Left cardiac atrium (tissue), 4 donors: ENCODE measurements around the gene IKBKG. TPM values are rescaled to one million over a fixed set of nuclear protein-coding genes. Genes with fewer than 3 reads are reported as not detected.
"Not testable (repeated sequence)": the region's sequence is repeated elsewhere in the genome, so short reads cannot be mapped to it uniquely, and the experiment has no call there.

Source experiments
- ATAC-seq, 2 donors: fragments of 200-7000 bp; cut with Tn5 transposase; one replicate each; pipeline ENCODE4 v1.9.1; 2020; ENCODE audit warnings: mild to moderate bottlenecking in 2 of 2, moderate library complexity in 2 of 2
- DNase-seq: peaks from one replicate; pipeline ENCODE4 v3.0.0-alpha.2; 2020
- intact Hi-C, 2 donors: fragments of 100-400 bp; cut with DNase I; formaldehyde crosslinking; loops; one replicate each; pipeline versions ENCODE4 v1.14.1 to v1.15.1; 2022 to 2023
- long read RNA-seq: library from polyadenylated mRNA; unstranded; transcript quantifications from one replicate; pipeline ENCODE4 v2.0.0, GENCODE V29; 2021
- total RNA-seq, 2 donors: library from RNA; stranded (reverse); fragmentation: NEBNext Ultra II Directional; extraction: Animal tissue kit (Norgen Biotek cat#: 25700); gene quantifications; one replicate each; pipeline ENCODE4 v1.2.1, GENCODE V29; 2021
- donor health status: DM: no; HTN: yes; CAD: no.
- donor health status: DM: no; HTN: yes; CAD: no; lungs with severe emphysema.
- donor health status: DM: yes; HTN: yes; CAD: no.
- donor health status: Dilated cardiomyopathy.

Gene IKBKG, protein sequence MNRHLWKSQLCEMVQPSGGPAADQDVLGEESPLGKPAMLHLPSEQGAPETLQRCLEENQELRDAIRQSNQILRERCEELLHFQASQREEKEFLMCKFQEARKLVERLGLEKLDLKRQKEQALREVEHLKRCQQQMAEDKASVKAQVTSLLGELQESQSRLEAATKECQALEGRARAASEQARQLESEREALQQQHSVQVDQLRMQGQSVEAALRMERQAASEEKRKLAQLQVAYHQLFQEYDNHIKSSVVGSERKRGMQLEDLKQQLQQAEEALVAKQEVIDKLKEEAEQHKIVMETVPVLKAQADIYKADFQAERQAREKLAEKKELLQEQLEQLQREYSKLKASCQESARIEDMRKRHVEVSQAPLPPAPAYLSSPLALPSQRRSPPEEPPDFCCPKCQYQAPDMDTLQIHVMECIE
- total RNA-seq, result 10 to 100 TPM; 17.1 to 21.1 TPM
- long read RNA-seq, transcript IKBKG-206 (10 exons, 2,299 nt), result major isoform, 12 of 20 reads
- long read RNA-seq, partial matches to known transcripts, result 3 of 20 reads
- long read RNA-seq, other reads (novel, unspliced or antisense), result 3 of 20 reads

DNA sequence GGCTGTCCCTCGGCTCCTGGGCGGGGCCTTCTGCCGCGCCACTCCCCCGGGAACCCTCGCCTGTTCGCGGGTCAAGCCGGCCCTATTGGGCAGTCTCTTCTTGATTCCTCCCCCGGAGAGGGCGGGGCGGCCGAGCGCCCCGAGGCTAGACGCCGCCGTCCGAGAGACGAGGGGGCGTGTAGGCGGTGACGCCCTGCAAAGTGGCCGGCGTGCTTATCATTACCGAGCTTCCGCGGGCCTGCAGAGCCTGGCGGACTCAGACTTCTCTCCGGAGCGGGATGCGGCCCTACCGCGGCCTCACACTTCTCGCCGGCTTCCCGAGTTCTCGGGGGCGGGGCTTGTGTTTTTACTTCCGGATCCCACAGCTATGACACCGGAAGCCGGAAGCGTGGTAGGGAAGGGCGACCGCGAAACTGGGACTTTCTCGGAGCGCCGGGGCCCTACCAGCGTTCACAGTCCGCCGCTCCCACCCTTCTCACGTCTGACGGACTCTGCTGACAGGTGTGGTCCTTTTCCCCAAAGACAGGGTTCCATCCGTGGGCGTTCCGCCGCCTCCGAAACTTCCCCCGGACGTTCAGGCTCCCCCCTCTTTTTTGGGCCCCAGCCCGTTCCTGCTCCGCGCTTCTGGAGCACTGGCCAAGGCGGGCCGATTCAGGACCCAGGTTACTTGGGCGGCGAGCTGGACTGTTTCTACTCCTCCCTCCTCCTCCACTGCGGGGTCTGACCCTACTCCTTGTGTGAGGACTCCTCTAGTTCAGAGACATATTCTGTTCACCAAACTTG is at the start of gene IKBKG:
Gene IKBKG, plus strand, starts transcription at position 376 of the 783 bp plus-strand sequence. CDS start 4,383 bp downstream, outside the sequence.
- peak; percentile 89 for DNase-seq
- ATAC-seq, result peak; percentile 93 to 96
- intact Hi-C loops, result no loop called here

DNA sequence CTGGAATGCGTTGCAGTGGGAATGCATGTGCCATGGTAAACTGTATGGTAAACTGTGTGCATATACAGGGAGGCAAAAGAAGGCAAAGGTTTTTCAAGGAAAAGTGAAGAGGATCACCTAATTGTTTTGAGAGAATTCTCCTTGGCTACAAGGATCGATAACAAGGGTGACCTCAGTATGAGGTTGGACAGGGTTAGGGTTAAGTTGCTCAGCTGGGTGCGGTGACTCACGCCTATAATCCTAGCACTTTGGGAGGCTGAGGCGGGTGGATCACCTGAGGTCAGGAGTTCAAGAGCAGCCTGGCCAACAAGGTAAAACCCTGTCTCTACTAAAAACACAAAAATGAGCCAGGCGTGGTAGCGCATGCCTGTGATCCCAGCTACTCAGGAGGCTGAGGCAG is 46.0 kb upstream of the IKBKG start:
- ATAC-seq, intact Hi-C loops, DNase-seq: not testable (repeated sequence)

DNA sequence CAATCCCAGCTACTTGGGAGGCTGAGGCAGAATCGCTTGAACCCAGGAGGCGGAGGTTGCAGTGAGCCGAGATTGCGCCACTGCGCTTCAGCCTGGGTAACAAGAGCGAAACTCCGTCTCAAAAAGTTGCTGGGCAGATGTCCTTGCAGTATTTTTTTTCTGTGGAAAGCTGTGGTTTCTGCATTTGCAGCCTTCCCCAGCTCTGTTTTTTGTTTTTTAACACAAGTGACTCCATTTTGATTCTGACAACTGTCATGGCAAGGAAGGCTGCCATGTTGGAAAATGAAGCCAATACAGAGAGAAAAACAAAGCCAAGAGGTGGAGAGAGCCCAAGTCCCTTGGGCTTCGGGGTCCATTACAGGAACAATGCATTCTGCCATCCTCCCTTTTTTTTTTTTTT is 45.3 kb upstream of the IKBKG start:
- ATAC-seq (no peak), DNase-seq (no peak)
- intact Hi-C loops, result no loop called here

DNA sequence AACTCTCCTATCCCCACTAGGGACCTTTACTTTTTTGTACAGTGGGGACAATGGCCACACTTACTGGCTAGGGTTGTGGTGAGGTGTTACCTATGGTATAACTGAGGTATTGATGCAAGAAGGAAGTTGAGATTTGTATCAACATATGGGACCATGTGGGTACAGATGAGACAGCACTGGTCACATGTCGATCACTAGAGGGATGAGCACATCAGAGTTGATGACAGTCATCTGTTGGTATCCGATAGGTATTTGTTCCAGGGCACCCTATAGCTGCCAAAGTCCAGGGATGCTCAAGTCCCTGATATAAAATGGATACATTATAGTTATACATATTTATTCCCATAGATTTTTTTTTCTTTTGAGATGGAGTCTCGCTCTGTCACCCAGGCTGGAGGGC is 44.4 kb upstream of the IKBKG start:
- DNase-seq, result no peak
- intact Hi-C loops, result no loop called here
- ATAC-seq, result no peak

DNA sequence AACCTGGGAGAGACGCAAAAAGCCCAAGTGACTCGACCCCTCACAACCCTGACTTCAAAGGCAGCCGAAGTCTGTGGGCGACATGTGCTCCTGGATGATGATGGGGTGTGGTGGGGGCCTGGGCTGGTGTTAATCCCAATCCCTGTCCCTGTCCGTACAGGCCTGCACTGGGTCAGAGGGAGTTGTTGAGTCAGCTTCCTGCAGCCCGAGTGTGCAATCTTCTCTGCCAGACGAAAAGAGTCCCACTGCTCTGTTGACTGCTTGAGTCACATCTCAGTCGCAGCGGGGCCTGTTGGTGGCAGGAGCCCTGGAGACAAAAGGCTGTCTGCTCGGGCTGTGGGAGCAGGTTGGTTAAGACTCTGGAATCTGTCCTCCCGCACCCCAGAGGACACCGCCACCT is 41.7 kb upstream of the IKBKG start:
- intact Hi-C loops, result no loop called here
- no peak for DNase-seq
- ATAC-seq, result no peak

DNA sequence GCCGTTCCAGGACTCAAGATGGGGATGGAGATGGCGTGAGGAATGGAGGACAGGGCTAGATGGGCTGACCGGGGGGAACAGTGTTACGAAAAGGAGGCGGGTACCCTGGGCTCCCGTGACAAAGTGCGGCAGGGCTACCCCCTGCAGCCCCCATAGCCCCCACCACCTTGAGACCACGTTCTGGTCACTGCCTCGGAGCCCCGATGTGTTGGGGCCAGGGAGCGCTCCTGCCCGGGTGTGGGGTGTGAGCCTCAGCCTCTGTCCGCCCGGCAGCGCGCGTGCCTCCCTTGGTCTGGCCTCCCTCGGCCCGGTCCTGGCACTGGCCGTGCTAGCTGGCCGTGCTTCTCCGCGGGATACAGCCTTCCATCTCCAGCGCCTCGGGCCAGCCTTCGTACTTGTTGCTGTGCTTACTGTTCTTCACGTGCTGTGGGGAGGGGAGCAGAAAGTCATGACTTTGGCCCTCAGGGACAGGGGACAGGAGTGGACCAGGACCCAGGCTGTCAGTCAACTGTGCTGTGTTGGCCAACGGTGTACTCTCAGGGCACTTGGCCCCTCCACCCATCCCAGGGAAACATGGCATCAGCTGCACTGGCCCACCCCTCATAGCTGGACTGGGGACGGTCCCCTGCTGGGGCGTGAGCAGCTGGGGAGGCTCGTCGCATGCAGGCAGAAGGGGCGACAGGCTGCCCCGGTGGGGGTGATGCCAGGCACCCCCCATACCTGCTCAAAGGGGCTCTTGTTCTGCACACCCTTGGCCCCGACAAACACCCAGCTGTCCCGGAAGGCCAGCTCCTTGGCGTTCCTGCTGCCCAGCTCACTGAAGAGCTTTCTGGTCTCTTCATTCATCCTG is 40.7 kb upstream of the IKBKG start:
- ATAC-seq, result no peak
- intact Hi-C loops, result no loop called here
- no peak for DNase-seq

DNA sequence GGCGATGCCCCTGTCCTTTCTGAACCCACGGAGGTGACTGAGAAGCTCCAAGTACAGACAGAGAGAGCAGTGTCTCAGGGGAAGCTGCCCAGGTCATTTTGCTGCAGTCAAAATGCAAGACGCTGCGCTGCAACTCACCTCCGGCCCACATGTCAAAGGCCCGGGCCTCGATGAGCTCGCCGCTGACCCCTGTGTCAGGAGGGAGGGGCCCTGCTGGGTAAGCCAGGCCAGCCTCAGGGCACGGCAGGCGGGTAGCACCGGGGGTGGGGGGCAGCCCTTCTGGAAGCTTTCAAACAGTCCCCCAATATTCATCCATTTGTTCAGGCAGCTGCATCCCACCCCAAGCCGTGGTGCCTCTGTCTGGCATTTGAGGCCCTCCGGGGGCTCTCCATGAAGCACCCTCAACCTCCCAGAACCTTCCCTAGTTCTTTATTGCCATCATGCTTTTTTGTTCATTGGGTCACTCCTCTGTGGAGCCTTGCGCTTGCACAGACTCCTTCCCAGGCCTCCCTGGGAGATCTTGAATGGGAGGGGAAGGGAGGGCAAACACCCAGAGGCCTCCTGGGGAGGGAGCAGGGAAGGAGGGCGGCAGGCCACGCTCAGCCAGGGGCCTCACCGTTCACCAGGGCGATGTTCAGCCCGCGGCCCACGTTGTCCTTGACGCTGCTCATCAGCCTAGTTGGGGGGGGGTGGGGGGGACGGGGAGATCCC is 39.6 kb upstream of the IKBKG start:
- DNase-seq, result no peak
- no peak for ATAC-seq
- intact Hi-C loops, result no loop called here

DNA sequence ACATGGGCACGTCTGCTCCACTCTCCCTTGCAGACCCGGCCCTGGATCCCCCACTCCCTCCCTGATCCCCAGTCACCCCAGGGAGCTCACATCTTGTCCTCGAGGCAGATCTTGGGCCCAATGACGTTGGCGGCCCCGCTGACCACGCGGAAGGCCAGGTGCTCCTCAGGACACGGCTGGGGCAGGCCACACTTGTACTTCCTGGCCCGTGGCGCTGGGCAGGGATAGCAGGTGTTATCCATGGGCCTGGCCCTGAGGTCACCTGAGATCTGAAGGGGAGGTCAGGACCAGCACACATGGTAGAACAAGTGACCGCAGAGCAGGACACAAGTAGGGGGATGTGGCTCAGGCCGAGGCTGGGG is 39.1 kb upstream of the IKBKG start:
- DNase-seq (no peak), ATAC-seq (no peak)
- intact Hi-C loops, result no loop called here

DNA sequence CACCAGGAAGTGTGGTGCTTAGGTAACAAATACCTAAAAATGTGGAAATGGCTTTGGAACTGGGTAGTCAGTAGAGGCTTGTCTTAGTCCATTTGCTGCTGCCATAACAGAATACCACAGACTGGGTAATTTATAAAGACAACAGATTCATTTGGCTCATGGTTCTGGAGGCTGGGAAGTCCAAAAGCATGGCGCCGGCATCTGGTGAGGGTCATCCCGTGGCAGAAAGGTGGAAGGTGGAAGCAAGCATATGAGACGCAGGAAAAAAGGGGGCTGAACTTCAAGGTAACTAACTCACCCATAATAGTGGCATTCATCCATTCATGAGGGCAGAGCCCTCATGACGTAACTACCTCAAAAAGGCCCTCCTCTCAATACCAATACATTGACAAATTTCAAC is 38.0 kb upstream of the IKBKG start:
- no peak for ATAC-seq
- intact Hi-C loops, result no loop called here

DNA sequence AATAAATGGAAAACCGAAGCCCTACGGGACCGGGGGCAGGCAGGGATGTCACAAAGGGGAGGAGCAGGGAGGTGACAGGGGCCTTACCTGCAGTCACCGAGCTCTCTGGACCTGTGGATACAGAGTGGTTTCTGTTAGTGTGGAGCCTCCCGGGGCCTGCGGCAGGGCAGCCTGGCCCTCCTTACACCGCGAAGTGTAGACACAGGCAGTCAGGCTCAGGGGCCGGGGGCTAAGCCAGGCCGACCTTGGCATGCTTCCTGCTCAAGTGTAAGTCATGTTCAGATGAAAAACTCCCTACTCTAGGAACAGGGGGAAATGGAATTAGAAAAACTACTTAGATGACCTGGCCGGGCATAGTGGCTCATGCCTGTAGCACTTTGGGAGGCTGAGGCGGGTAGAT is 35.7 kb upstream of the IKBKG start:
- DNase-seq, result no peak
- no peak for ATAC-seq
- intact Hi-C loops, result no loop called here

More for the DNA sequence above, 38.0 kb upstream of the IKBKG start:
- DNase-seq, result no peak

DNA sequence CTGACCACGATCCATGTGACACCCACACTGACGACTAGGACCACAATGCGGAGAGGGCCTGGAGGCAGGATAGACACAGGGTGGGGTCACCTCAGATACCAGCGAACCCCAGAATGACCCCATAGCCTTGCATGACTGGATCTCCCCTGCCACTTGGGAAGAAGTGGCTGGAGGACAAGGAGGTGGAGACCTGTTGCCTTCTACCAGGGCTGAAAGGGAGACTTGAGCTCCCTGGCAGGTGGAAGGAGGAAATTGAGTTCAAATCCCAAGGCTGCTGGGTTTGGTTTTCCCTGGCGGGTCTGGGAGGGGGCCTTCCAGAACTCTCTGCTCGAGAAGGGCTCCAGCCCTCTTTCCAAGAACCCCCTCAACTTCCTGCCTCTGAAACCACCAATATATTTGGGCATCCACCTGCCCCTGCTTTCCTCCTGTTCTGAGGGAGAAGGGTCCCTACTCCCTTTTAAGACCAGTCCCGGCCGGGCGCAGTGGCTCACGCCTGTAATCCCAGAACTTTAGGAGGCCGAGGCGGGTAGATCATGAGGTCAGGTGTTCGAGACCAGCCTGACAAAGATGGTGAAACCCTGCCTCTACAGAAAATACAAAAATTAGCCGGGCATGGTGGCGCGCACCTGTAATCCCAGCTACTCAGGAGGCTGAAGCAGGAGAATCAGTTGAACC is 34.4 kb upstream of the IKBKG start:
- ATAC-seq (no peak), DNase-seq (no peak)
- intact Hi-C loops, result no loop called here

DNA sequence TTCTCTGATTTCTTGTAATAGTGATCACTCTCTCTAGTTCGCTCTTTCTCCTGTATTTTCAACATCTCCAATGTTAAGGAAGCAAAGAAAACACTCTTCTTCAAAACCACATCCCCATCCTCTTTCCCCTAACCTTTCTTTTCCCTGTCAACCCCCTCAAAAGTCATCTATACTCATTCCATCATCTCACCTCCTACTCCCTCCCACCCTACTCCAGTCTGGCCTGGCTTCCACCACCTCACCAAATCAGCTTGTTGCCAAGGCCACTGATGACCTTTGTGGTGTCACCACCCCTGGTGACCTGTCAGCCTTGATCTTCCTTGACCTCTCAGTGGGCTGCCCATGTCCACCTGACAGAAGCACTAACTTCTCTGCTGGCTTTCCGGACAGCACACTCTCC is 33.7 kb upstream of the IKBKG start:
- intact Hi-C loops, result no loop called here
- DNase-seq (no peak), ATAC-seq (no peak)

DNA sequence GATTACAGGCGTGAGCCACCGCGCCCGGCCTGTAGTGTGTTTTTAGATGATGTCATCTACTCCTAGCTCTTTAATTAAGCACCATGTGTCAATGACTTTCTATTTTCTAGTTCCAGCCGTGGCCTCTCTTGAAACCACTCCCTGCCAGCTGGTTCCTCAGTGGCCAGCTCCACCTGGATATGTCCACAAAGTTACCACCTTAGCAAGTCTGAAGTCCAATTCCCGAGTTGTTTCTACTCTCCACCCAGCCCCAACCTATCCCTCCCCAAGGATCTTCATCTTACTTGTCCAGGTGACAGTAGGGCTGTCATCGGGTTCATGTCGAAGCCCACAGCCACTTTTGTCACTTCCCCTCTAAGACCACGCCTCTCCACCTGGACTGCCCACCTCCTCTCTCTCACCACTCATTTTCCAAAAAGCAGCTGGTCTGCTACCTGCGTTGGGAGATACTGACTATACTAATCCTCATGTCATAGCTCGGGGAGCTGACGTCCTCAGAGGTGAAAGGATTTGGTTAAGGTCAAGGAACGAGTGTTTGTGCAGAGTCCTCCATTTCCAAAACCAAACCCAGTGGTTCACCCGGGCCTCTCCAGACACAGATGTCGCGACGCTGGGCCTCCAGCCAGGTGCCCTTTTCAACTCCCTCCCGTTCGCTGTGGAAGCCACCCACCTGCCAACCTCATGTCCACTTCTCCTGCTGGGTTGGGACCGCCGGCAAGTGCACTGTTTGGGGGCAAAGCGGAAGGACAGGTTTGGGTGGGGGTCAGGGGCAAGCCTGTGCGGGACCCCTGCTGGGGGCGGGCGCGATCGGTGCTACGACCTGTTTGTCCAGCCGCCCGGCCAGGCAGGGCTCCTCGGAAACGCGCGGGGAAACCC is 32.1 kb upstream of the IKBKG start:
- intact Hi-C loops, result no loop called here
- DNase-seq (no peak), ATAC-seq (peak; percentile 3)

DNA sequence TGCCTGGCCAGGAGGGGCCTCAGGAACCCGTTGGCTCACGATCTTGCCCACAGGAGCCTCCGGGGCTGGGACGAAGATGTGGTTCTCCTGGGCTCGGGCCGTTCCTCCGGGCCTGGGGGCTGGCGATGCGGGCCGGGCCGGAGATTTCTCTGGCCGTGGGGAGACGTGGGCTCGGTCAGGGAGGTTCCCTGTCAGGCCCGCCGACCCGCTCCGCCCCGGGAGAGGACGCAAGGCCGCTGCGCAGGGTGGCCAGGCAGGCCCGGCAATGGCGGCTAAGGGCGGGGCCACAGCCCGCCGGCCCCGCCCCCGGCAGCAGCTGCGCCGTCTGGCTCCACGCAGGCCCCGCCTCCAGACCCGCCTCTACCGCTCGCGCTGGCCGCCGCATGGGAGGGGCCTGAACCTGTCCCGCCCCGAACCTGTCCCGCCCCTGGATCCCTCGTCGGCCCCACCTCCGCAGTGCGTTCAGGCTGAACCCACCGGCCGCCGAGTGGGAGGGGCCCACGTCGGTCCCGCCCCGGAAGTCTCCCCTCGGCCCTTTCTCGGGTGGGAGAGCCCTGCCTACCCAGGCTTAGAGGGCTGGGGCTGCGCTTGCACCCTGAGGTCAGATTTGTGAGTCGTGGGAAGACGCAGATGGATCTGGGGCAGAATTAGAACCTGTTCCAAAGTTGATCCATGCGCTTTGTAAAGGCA is 31.3 kb upstream of the IKBKG start, which contains the start of gene FAM3A:
Gene FAM3A, minus strand, starts transcription at position 267 of the 690 bp plus-strand sequence. CDS start 460 bp downstream, outside the sequence.
- peak; percentile 97 to 98 for ATAC-seq
- DNase-seq, result peak; percentile 93
- intact Hi-C loops, result no loop called here

DNA sequence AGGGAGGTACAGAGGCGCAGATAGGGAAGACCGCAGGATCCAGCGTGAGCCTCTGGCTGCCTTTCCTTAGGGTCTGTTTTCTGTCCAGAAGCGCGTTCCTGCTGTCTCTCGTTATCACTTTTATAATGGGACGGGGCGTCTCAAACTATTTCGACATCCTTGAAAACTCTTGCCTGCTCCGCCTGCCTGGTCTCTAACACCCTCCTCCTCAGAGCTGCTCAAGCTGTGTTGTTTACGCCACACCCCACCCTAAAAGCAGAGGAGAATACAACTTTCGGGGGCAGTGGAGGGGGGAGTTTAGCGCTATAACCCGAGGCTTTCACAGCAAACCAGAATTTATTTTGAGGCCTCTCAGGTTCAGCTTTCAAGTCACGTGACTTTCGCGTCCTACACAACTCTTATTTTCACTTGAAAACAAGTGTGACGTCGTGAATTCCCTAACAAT is 30.7 kb upstream of the IKBKG start:
- no peak for DNase-seq
- ATAC-seq, result peak; percentile 50
- intact Hi-C loops, result no loop called here

DNA sequence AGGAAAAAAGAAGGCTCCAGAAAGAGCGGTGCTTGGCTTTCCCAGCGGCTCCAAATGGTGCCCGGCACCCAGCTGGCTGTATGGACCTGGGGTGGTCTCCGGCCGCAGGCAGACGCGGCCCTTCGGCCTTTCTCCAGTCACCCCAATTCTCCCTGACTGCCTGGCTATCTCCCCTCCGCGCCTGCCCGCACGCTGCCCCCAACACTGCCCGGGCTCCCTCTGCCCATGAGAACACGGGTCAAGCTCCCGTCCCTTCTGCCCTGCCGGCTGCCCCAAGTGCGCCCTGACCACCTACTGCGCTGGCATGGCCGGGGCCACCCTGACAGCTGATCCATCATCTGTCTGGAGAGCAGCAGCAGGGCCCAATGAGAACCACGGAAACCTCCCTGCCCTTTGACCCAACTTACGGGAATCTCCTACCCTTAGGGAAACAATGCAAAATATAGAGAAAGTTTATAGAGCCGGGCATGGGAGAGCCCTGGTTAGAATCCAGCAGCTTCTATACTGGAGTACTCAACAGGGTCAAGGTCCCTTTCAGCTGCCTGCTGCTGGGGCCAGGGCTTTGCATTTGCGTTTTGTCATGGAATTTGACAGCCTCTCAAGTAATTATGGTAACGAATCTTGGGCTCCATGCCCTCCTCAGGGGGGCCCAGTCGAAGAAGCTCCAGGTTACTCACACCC is 30.2 kb upstream of the IKBKG start:
- no peak for DNase-seq
- intact Hi-C loops, result no loop called here
- peak in 1 of 2 donors; percentile 4 for ATAC-seq
